ENCODE data around the gene GRM8. TPM values are rescaled to one million over a fixed set of nuclear protein-coding genes. Genes with fewer than 3 reads are reported as not detected.

Gene GRM8
- total RNA-seq, 1 experiment from 2014 or later: 1.8 TPM

GRCh38 chr7:127214956-127215718 lies 37.6 kb downstream of the GRM8 start:
- no CpG with 5 or more reads among the region's 4 CpGs for WGBS (ENCODE audit: extremely low coverage, insufficient read length, low lambda C conversion rate)
- Histone ChIP-seq H4K20me1 (ENCODE audit: control insufficient read depth, insufficient read depth, insufficient read length) (no peaks in the 10 kb centered on the region), H3K14ac (ENCODE audit: insufficient read depth, low read length) (no peak overlapping the region), H3K4ac (ENCODE audit: low read depth, low read length) (no peak overlapping the region), H2BK12ac (ENCODE audit: insufficient read length, low read depth, low read length) (no peak overlapping the region), H2BK5ac (ENCODE audit: insufficient read length, low read length) (no peak overlapping the region), H3K23ac (ENCODE audit: insufficient read length, low read depth, low read length) (no peak overlapping the region), H3K27ac (ENCODE audit: insufficient read length, low read depth, low read length) (no peak overlapping the region), H3K23me2 (ENCODE audit: insufficient read length, low read depth, low read length, poor library complexity, severe bottlenecking) (no peaks in the 10 kb centered on the region), H2BK20ac (ENCODE audit: low read depth, low read length, poor library complexity, severe bottlenecking) (no peak overlapping the region), H3K79me1 (ENCODE audit: insufficient read depth, low read depth, low read length, poor library complexity, severe bottlenecking) (no peaks in the 10 kb centered on the region), H3K79me2 (ENCODE audit: insufficient read depth, low read length) (no peaks in the 10 kb centered on the region), H3K56ac (ENCODE audit: insufficient read length, low read depth, low read length) (no peak overlapping the region), H3K9ac (ENCODE audit: extremely low read depth, insufficient read length, low read length) (no peak overlapping the region), H3K27me3 (ENCODE audit: insufficient read depth, low read length) (no peaks in the 10 kb centered on the region), H3T11ph (ENCODE audit: low read length) (no peak overlapping the region), H2BK15ac (ENCODE audit: low read depth, low read length) (no peak overlapping the region), H3K9me3 (ENCODE audit: control insufficient read depth, low read depth, low read length) (no peaks in the 10 kb centered on the region), H3K18ac (ENCODE audit: insufficient read length, low read depth, low read length) (no peak overlapping the region), H4K91ac (ENCODE audit: insufficient read length, low read depth, low read length) (no peak overlapping the region), H3K4me2 (ENCODE audit: insufficient read depth, insufficient read length, low read length) (no peak overlapping the region), H2AFZ (ENCODE audit: low read length) (no peak overlapping the region), H2BK120ac (ENCODE audit: low read depth, low read length, poor library complexity, severe bottlenecking) (no peak overlapping the region), H4K8ac (replicated peaks; ENCODE audit: insufficient read length, low read depth, low read length) (no peak overlapping the region), H2AK5ac (ENCODE audit: insufficient read length, low read length) (no peak overlapping the region), H3K4me1 (ENCODE audit: insufficient read depth, low read length) (no peaks in the 10 kb centered on the region), H4K5ac (ENCODE audit: insufficient read length, low read depth, low read length) (no peak overlapping the region)
- peaks cover 12 to 14% of the 10 kb centered on the region in 2 experiments for H3K4me1 Mint-ChIP-seq
- no peaks in the 10 kb centered on the region for H3K9me3 Mint-ChIP-seq
- TF ChIP-seq CTCF (conservative IDR thresholded peaks at IDR 0.05): no peak
- no peaks in the 10 kb centered on the region for H3K27me3 Mint-ChIP-seq (ENCODE audit: low read depth)
- no peak for DNase-seq
- H3K36me3 Mint-ChIP-seq (ENCODE audit: insufficient read depth in 1 of 3, low read depth in 3 of 3): 0 out of 7 replicates have a peak, but pooled peaks cover 0 to 3% (median 0%) of the 10 kb centered on the region in 3 experiments
- peak overlapping the region in 2 of 3 experiments; percentile 30 to 56; a peak in 3 of 7 replicates for H3K27ac Mint-ChIP-seq
- H3K4me3 Mint-ChIP-seq: no peak overlapping the region

Data from H9 (cell line).